PC-3 (cell line): ENCODE results near the gene GPBP1.

Experiments used
- EZH2 ChIP-seq: fragments of 300-600 bp; sonication (generic); IDR thresholded peaks from one replicate; pipeline ENCODE4 v1.6.1; 2017; ENCODE audit warnings: antibody characterized with exemption, mild to moderate bottlenecking, low read length; ENCODE audit not compliant: unreplicated experiment
- EZH2phosphoT487 ChIP-seq: fragments of 300-600 bp; sonication (generic); IDR thresholded peaks from 2 replicates; pipeline ENCODE4 v1.6.1; 2018; ENCODE audit warnings: mild to moderate bottlenecking, antibody characterized with exemption, low read length, borderline replicate concordance
- TF ChIP-seq, protein P1 (sequence below): fragments of 300-600 bp; sonication (generic); conservative IDR thresholded peaks from 2 replicates; pipeline ENCODE4 v1.5.1; 2017; ENCODE audit warnings: antibody characterized with exemption, low read depth, mild to moderate bottlenecking, low read length

DNA sequence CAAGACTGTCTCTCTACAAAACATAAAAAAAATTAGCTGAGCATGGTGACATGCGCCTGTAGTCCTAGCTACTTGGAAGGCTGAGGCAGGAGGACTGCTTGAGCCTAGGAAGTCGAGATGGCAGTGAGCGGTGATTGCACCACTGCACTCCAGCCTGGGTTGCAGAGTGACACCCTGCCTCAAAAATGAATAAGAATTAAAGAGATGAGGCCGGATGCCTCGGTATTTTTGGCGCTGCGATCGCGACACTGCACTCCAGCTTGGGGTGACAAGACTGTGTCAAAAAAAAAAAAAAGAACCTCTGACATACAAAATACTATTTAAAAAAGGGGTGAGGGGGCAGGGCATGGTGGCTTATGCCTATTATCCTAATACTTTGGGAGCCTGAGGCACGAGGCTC lies 7.3 kb downstream of the GPBP1 start:
- TF ChIP-seq, protein P1, sequence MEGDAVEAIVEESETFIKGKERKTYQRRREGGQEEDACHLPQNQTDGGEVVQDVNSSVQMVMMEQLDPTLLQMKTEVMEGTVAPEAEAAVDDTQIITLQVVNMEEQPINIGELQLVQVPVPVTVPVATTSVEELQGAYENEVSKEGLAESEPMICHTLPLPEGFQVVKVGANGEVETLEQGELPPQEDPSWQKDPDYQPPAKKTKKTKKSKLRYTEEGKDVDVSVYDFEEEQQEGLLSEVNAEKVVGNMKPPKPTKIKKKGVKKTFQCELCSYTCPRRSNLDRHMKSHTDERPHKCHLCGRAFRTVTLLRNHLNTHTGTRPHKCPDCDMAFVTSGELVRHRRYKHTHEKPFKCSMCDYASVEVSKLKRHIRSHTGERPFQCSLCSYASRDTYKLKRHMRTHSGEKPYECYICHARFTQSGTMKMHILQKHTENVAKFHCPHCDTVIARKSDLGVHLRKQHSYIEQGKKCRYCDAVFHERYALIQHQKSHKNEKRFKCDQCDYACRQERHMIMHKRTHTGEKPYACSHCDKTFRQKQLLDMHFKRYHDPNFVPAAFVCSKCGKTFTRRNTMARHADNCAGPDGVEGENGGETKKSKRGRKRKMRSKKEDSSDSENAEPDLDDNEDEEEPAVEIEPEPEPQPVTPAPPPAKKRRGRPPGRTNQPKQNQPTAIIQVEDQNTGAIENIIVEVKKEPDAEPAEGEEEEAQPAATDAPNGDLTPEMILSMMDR: no peak
- no peak for TF ChIP-seq EZH2
- TF ChIP-seq EZH2phosphoT487: no peak
